SU-DHL-6 (cell line): Measurements from ENCODE around the gene TMEM115.

Experiments used
- EZH2phosphoT487 ChIP-seq: fragments of 200-600 bp; sonication (generic), shearing (Covaris generic); conservative IDR thresholded peaks from 2 replicates; pipeline ENCODE4 v1.6.1; 2018; ENCODE audit warnings: mild to moderate bottlenecking, antibody characterized with exemption, low read length, moderate library complexity, mixed read lengths
- TF ChIP-seq, protein P1 (sequence below): fragments of 200-600 bp; sonication (generic); IDR thresholded peaks from one replicate; pipeline ENCODE4 v1.5.1; 2017; ENCODE audit warnings: antibody characterized with exemption, mild to moderate bottlenecking, low read length, moderate library complexity; ENCODE audit not compliant: insufficient read depth, poor library complexity, severe bottlenecking

DNA sequence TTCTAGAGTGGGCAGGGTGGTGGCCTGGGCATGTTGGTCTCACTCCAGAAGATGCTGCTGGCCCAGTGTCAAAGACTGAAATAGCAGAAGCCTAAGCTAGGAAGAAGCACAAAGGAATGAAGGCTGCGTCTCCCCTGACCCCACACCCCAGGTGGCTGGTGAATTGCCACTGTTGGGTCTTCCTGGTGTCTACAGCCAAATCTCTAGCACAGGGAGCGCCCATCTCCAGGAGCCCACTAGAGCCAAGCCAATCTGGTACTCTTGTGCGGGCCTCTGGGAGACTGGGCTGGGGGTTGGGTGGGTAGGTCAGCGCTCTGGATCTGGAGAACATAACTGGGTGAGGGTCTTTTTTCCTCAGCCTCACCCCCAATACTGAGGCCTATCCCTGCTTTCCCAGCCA is 32.2 kb downstream of the TMEM115 start:
- TF ChIP-seq, protein P1, sequence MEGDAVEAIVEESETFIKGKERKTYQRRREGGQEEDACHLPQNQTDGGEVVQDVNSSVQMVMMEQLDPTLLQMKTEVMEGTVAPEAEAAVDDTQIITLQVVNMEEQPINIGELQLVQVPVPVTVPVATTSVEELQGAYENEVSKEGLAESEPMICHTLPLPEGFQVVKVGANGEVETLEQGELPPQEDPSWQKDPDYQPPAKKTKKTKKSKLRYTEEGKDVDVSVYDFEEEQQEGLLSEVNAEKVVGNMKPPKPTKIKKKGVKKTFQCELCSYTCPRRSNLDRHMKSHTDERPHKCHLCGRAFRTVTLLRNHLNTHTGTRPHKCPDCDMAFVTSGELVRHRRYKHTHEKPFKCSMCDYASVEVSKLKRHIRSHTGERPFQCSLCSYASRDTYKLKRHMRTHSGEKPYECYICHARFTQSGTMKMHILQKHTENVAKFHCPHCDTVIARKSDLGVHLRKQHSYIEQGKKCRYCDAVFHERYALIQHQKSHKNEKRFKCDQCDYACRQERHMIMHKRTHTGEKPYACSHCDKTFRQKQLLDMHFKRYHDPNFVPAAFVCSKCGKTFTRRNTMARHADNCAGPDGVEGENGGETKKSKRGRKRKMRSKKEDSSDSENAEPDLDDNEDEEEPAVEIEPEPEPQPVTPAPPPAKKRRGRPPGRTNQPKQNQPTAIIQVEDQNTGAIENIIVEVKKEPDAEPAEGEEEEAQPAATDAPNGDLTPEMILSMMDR, result no peak
- TF ChIP-seq EZH2phosphoT487, result no peak
